Neural cell (in vitro differentiated cells): ENCODE data around the gene DOK6.

Source experiments
- EP300 ChIP-seq: fragments of 450-650 bp; conservative IDR thresholded peaks from 2 replicates; pipeline ENCODE4 v1.6.1; 2014; ENCODE audit warnings: antibody characterized with exemption, mild to moderate bottlenecking, moderate library complexity; ENCODE audit not compliant: poor library complexity, severe bottlenecking
- EZH2 ChIP-seq: fragments of 200-600, 300-800 bp; shearing (Covaris generic), sonication (generic); IDR thresholded peaks from 2 replicates; pipeline ENCODE4 v1.6.1; 2014; ENCODE audit warnings: antibody characterized with exemption, low read length, borderline replicate concordance, mild to moderate bottlenecking; ENCODE audit not compliant: insufficient read depth, poor library complexity, severe bottlenecking
- MXI1 ChIP-seq: fragments of 450-650 bp; conservative IDR thresholded peaks from 2 replicates; pipeline ENCODE4 v1.6.1; 2014; ENCODE audit warnings: antibody characterized with exemption, mild to moderate bottlenecking; ENCODE audit not compliant: poor library complexity, severe bottlenecking
- POLR2AphosphoS5 ChIP-seq: IDR thresholded peaks from 2 replicates; pipeline ENCODE4 v1.6.1; 2012
- RAD21 ChIP-seq: fragments of 450-650 bp; conservative IDR thresholded peaks from 2 replicates; pipeline ENCODE4 v1.6.1; 2014; ENCODE audit warnings: antibody characterized with exemption, mild to moderate bottlenecking, moderate library complexity
- SMC3 ChIP-seq: fragments of 450-650 bp; conservative IDR thresholded peaks from 2 replicates; pipeline ENCODE4 v1.6.1; 2014; ENCODE audit warnings: antibody characterized with exemption, mild to moderate bottlenecking, moderate library complexity; ENCODE audit not compliant: poor library complexity
- TAF1 ChIP-seq: IDR thresholded peaks from 2 replicates; pipeline ENCODE4 v1.6.1; 2012; ENCODE audit warnings: low read depth
- TF ChIP-seq, protein P1 (sequence below): fragments of 450-650 bp; IDR thresholded peaks from 2 replicates; pipeline ENCODE4 v1.5.1; 2014; ENCODE audit warnings: antibody characterized with exemption, mild to moderate bottlenecking, moderate library complexity; ENCODE audit not compliant: poor library complexity, severe bottlenecking
- TF ChIP-seq, protein P2 (sequence below): IDR thresholded peaks from 2 replicates; pipeline ENCODE4 v1.6.1; 2012; ENCODE audit warnings: borderline replicate concordance

DNA sequence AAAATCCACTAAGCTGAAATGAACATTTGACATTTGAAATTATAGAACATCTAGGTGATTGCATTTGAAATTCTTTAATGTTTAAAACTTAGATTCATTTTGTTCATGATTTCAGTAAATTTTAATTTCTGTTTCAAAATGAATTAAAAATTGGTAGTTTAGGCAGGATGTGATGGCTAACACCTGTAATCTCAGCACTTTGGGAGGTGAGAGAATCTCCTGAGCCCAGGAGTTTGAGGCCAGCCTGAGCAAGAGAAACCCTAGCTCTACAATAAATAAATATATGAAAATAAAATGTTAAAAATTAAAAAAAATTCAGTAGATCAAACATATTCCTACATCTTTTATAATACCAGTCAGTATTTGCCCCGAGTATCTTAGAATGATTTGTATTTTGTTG is 330.0 kb downstream of the DOK6 start:
- TF ChIP-seq, protein P1, sequence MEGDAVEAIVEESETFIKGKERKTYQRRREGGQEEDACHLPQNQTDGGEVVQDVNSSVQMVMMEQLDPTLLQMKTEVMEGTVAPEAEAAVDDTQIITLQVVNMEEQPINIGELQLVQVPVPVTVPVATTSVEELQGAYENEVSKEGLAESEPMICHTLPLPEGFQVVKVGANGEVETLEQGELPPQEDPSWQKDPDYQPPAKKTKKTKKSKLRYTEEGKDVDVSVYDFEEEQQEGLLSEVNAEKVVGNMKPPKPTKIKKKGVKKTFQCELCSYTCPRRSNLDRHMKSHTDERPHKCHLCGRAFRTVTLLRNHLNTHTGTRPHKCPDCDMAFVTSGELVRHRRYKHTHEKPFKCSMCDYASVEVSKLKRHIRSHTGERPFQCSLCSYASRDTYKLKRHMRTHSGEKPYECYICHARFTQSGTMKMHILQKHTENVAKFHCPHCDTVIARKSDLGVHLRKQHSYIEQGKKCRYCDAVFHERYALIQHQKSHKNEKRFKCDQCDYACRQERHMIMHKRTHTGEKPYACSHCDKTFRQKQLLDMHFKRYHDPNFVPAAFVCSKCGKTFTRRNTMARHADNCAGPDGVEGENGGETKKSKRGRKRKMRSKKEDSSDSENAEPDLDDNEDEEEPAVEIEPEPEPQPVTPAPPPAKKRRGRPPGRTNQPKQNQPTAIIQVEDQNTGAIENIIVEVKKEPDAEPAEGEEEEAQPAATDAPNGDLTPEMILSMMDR = no peak
- TF ChIP-seq RAD21 (no peak), EZH2 (no peak), POLR2AphosphoS5 (no peak), SMC3 (no peak), MXI1 (no peak), EP300 (no peak), TAF1 (no peak)
- TF ChIP-seq, protein P2, sequence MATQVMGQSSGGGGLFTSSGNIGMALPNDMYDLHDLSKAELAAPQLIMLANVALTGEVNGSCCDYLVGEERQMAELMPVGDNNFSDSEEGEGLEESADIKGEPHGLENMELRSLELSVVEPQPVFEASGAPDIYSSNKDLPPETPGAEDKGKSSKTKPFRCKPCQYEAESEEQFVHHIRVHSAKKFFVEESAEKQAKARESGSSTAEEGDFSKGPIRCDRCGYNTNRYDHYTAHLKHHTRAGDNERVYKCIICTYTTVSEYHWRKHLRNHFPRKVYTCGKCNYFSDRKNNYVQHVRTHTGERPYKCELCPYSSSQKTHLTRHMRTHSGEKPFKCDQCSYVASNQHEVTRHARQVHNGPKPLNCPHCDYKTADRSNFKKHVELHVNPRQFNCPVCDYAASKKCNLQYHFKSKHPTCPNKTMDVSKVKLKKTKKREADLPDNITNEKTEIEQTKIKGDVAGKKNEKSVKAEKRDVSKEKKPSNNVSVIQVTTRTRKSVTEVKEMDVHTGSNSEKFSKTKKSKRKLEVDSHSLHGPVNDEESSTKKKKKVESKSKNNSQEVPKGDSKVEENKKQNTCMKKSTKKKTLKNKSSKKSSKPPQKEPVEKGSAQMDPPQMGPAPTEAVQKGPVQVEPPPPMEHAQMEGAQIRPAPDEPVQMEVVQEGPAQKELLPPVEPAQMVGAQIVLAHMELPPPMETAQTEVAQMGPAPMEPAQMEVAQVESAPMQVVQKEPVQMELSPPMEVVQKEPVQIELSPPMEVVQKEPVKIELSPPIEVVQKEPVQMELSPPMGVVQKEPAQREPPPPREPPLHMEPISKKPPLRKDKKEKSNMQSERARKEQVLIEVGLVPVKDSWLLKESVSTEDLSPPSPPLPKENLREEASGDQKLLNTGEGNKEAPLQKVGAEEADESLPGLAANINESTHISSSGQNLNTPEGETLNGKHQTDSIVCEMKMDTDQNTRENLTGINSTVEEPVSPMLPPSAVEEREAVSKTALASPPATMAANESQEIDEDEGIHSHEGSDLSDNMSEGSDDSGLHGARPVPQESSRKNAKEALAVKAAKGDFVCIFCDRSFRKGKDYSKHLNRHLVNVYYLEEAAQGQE = no peak
